Loucy (cell line): Measurements from ENCODE around the gene BTN3A1.

Experiments used
- H2AFZ ChIP-seq: fragments of 200-600 bp; sonication (generic); 2 replicates; pipeline ENCODE4 v1.6.0; 2016; ENCODE audit warnings: antibody characterized with exemption, mild to moderate bottlenecking, low read length, moderate library complexity
- H3F3A ChIP-seq: fragments of 200-600 bp; 2 replicates; pipeline ENCODE4 v1.6.0; 2016; ENCODE audit warnings: antibody characterized with exemption, low read depth, mild to moderate bottlenecking
- H3K27me3 ChIP-seq: fragments of 200-600 bp; sonication (generic); 2 replicates; pipeline ENCODE4 v1.6.1; 2014; ENCODE audit warnings: low read length, mild to moderate bottlenecking; ENCODE audit not compliant: insufficient read depth, poor library complexity, severe bottlenecking
- H3K36me3 ChIP-seq: fragments of 200-600 bp; sonication (generic); 2 replicates; pipeline ENCODE4 v1.6.1; 2016; ENCODE audit warnings: low read length; ENCODE audit not compliant: insufficient read depth
- H3K4me1 ChIP-seq: fragments of 200-600 bp; sonication (generic); 2 replicates; pipeline ENCODE4 v1.5.1; 2014; ENCODE audit warnings: low read length, mild to moderate bottlenecking; ENCODE audit not compliant: insufficient read depth, poor library complexity, severe bottlenecking
- H3K4me2 ChIP-seq: fragments of 200-600 bp; sonication (generic); 2 replicates; pipeline ENCODE4 v1.6.0; 2014; ENCODE audit warnings: antibody characterized with exemption, low read length, low read depth, mild to moderate bottlenecking; ENCODE audit not compliant: poor library complexity, severe bottlenecking
- H3K4me3 ChIP-seq: fragments of 200-600 bp; sonication (generic); 2 replicates; pipeline ENCODE4 v1.5.1; 2014; ENCODE audit warnings: low read length, mild to moderate bottlenecking, mixed read lengths; ENCODE audit not compliant: poor library complexity, severe bottlenecking
- H3K79me2 ChIP-seq: fragments of 200-600 bp; sonication (generic); 2 replicates; pipeline ENCODE4 v1.6.1; 2014; ENCODE audit warnings: low read length; ENCODE audit not compliant: insufficient read depth
- H3K9ac ChIP-seq: fragments of 200-600 bp; sonication (generic); 2 replicates; pipeline ENCODE4 v1.6.0; 2014; ENCODE audit warnings: mild to moderate bottlenecking, low read depth, low read length, moderate library complexity; ENCODE audit not compliant: poor library complexity, severe bottlenecking
- H3K9me2 ChIP-seq: fragments of 200-600 bp; sonication (generic); replicated peaks from 2 replicates; pipeline ENCODE4 v1.6.1; 2016; ENCODE audit warnings: low read depth, low read length, mixed read lengths
- H3K9me3 ChIP-seq: fragments of 200-600 bp; sonication (generic); 2 replicates; pipeline ENCODE4 v1.6.1; 2014; ENCODE audit warnings: mild to moderate bottlenecking, antibody characterized with exemption, low read length, low read depth; ENCODE audit not compliant: insufficient read depth
- H4K20me1 ChIP-seq: fragments of 200-600 bp; sonication (generic); 2 replicates; pipeline ENCODE4 v1.6.0; 2014; ENCODE audit warnings: antibody characterized with exemption, low read length, mild to moderate bottlenecking; ENCODE audit not compliant: insufficient read depth, poor library complexity, severe bottlenecking
- EZH2phosphoT487 ChIP-seq: fragments of 200-600 bp; IDR thresholded peaks from 2 replicates; pipeline ENCODE4 v1.6.1; 2018; ENCODE audit warnings: antibody characterized with exemption, mild to moderate bottlenecking, moderate library complexity, borderline replicate concordance
- TF ChIP-seq, protein P1 (sequence below): fragments of 200-600 bp; sonication (generic); conservative IDR thresholded peaks from 2 replicates; pipeline ENCODE4 v1.5.1; 2014; ENCODE audit warnings: mild to moderate bottlenecking, antibody characterized with exemption, low read length

BTN3A1 gene

DNA sequence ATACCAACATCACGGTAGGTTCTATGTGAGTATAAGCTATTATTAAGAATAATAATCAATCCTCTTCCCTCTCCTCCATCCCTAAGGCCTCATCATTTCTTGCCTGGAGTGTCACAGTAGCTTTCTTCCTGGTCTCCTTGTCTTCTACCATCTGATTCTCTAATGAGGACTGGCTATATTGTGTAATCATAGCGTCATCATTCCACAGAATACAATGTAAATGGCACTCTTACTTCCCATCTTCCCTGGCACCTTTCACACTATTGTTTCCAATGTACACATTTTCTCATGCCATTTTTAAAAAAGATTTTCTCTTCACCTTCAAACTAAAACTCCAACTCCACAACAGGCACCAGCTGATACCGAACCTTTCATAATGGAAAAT lies 39.2 kb upstream of the BTN3A1 start:
- Histone ChIP-seq H3K36me3 (no peaks in the 10 kb centered on the region), H4K20me1 (no peaks in the 10 kb centered on the region), H3K4me1 (peaks cover 44% of the 10 kb centered on the region), H3K4me2 (no peak overlapping the region), H3F3A (no peaks in the 10 kb centered on the region; the same call in 1 of the 2 replicates), H3K9me2 (no peaks in the 10 kb centered on the region), H2AFZ (no peak overlapping the region), H3K4me3 (no peak overlapping the region), H3K79me2 (peaks cover 30% of the 10 kb centered on the region), H3K27me3 (no peaks in the 10 kb centered on the region), H3K9ac (no peak overlapping the region), H3K9me3 (no peaks in the 10 kb centered on the region)
- TF ChIP-seq EZH2phosphoT487 = no peak
- TF ChIP-seq, protein P1, sequence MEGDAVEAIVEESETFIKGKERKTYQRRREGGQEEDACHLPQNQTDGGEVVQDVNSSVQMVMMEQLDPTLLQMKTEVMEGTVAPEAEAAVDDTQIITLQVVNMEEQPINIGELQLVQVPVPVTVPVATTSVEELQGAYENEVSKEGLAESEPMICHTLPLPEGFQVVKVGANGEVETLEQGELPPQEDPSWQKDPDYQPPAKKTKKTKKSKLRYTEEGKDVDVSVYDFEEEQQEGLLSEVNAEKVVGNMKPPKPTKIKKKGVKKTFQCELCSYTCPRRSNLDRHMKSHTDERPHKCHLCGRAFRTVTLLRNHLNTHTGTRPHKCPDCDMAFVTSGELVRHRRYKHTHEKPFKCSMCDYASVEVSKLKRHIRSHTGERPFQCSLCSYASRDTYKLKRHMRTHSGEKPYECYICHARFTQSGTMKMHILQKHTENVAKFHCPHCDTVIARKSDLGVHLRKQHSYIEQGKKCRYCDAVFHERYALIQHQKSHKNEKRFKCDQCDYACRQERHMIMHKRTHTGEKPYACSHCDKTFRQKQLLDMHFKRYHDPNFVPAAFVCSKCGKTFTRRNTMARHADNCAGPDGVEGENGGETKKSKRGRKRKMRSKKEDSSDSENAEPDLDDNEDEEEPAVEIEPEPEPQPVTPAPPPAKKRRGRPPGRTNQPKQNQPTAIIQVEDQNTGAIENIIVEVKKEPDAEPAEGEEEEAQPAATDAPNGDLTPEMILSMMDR = no peak

GRCh38 chr6:26363882-26364701 lies 38.0 kb upstream of the BTN3A1 start:
- H3K9ac ChIP-seq = peak overlapping the region; percentile 91
- H3K4me1 ChIP-seq = peaks cover 45% of the 10 kb centered on the region
- H2AFZ ChIP-seq = peak overlapping the region; percentile 68
- H3K9me2 ChIP-seq = no peaks in the 10 kb centered on the region
- H3K4me3 ChIP-seq = peak overlapping the region; percentile 90
- TF ChIP-seq EZH2phosphoT487 = no peak
- TF ChIP-seq, protein P1 = no peak
- no peaks in the 10 kb centered on the region for H3K27me3 ChIP-seq
- H3K4me2 ChIP-seq = peak overlapping the region; percentile 89
- no peaks in the 10 kb centered on the region for H4K20me1 ChIP-seq
- peaks cover 31% of the 10 kb centered on the region for H3K79me2 ChIP-seq
- H3F3A ChIP-seq = no peaks in the 10 kb centered on the region; the same call in 1 of the 2 replicates
- no peaks in the 10 kb centered on the region for H3K9me3 ChIP-seq
- no peaks in the 10 kb centered on the region for H3K36me3 ChIP-seq

DNA sequence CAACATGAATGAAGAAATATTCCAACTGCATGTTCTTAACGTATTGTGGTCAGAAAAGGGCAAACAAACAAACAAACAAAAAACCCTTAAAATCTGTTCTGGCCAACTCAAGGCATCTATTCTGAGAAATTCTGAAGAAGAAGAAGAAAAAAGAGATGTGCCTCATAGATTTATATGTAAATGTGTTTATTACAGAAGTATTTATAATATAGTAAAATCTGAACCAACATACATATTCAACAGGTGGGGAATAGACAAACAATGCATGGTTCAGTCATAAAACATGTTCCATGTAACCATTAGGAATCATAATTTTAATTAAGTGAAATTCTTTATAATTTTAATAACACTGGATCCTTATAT lies 36.5 kb upstream of the BTN3A1 start:
- no peaks in the 10 kb centered on the region for H3K36me3 ChIP-seq
- no peaks in the 10 kb centered on the region for H3K9me2 ChIP-seq
- H3K9ac ChIP-seq = peak overlapping the region; percentile 91
- peak overlapping the region; percentile 90 for H3K4me3 ChIP-seq
- H3K9me3 ChIP-seq = no peaks in the 10 kb centered on the region
- H2AFZ ChIP-seq = 0 out of 2 replicates have a peak overlapping the region, but pooled peaks have one; percentile 91
- peaks cover 57% of the 10 kb centered on the region for H3K4me1 ChIP-seq
- peaks cover 43% of the 10 kb centered on the region for H3K79me2 ChIP-seq
- no peaks in the 10 kb centered on the region; the same call in 1 of the 2 replicates for H3F3A ChIP-seq
- TF ChIP-seq EZH2phosphoT487 = no peak
- TF ChIP-seq, protein P1 = no peak
- no peaks in the 10 kb centered on the region for H4K20me1 ChIP-seq
- H3K4me2 ChIP-seq = peak overlapping the region; percentile 88
- H3K27me3 ChIP-seq = no peaks in the 10 kb centered on the region
